GM12873 (cell line): ENCODE measurements around the gene MYOZ3.

Experiments used
- TF ChIP-seq, protein P1 (sequence below): IDR thresholded peaks from 2 replicates; pipeline ENCODE4 v1.5.1; 2012; ENCODE audit warnings: low read depth, mild to moderate bottlenecking, moderate library complexity, low read length, control low read depth; ENCODE audit not compliant: insufficient read depth; ENCODE audit errors: missing control alignments

MYOZ3 gene

DNA sequence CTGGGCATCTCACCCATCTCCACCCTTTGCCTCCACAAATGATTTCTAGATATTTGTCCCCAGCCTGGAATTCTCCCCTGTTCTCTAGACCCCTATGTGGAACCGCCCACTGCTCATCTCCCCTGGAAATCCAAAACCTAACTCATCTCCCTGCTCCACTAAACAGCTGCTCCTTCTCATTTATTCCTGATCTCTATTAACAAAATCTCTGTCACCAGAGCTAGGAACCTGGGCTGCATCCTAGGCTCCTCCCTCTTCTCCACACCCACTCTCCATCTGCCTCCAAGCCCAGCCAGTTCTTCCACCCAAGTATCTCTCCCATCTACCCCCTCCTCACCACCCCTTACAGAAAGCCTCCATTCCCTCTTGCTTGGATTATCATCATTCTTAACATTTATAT lies 44.5 kb upstream of the MYOZ3 start:
- TF ChIP-seq, protein P1, sequence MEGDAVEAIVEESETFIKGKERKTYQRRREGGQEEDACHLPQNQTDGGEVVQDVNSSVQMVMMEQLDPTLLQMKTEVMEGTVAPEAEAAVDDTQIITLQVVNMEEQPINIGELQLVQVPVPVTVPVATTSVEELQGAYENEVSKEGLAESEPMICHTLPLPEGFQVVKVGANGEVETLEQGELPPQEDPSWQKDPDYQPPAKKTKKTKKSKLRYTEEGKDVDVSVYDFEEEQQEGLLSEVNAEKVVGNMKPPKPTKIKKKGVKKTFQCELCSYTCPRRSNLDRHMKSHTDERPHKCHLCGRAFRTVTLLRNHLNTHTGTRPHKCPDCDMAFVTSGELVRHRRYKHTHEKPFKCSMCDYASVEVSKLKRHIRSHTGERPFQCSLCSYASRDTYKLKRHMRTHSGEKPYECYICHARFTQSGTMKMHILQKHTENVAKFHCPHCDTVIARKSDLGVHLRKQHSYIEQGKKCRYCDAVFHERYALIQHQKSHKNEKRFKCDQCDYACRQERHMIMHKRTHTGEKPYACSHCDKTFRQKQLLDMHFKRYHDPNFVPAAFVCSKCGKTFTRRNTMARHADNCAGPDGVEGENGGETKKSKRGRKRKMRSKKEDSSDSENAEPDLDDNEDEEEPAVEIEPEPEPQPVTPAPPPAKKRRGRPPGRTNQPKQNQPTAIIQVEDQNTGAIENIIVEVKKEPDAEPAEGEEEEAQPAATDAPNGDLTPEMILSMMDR = no peak

DNA sequence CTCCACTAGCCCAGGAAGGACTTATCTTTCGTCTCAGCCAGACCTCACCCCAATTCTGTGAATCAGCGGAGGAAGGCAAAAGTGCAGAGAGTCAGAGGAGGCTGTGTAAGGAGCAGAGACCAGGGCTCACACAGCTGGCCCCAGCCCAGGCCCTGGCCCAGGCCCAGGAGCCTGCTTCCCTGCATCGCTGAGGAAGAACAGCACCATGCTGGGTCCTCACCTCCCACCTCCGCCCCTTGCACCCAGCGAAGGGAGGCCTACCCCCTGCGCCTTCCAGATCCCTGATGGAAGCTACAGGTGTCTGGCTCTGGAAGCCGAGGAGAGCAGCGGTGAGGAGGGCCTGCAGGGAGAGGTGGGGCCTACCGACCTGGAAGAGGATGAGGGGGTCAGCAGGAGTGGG lies 42.9 kb upstream of the MYOZ3 start:
- TF ChIP-seq, protein P1 = no peak

DNA sequence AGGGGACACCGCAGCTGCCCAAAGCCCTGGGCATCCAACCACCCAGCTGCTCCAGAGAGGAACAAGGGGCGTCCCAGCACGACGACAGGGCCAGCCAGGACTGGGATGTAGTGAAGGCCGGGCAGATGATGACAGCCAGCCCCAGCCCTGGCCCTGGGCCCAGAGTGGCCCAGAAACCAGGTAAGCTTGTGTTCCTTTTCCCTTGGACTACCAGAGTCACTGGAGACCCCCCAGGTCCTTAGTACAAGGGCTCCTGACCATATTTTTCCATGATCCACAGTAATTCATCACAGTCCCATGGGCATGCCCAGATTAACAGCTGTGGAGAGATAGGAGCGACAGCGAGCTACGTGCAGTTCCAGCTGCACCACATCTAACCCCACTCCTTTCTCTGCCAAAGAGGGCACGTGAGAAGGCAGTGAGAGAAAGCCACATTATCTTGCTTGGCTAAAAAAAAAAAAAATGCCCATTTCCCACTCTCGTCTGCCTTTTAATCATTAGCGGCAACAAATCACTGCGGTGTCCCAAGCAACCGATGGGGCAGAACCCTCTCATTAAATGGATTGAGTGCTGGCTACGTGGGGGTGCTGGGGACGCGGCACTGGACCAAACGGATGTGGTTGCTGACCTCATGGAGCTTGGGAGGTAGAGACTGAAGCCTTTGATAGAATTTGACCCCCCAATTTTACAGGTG lies 42.3 kb upstream of the MYOZ3 start:
- TF ChIP-seq, protein P1 = no peak

DNA sequence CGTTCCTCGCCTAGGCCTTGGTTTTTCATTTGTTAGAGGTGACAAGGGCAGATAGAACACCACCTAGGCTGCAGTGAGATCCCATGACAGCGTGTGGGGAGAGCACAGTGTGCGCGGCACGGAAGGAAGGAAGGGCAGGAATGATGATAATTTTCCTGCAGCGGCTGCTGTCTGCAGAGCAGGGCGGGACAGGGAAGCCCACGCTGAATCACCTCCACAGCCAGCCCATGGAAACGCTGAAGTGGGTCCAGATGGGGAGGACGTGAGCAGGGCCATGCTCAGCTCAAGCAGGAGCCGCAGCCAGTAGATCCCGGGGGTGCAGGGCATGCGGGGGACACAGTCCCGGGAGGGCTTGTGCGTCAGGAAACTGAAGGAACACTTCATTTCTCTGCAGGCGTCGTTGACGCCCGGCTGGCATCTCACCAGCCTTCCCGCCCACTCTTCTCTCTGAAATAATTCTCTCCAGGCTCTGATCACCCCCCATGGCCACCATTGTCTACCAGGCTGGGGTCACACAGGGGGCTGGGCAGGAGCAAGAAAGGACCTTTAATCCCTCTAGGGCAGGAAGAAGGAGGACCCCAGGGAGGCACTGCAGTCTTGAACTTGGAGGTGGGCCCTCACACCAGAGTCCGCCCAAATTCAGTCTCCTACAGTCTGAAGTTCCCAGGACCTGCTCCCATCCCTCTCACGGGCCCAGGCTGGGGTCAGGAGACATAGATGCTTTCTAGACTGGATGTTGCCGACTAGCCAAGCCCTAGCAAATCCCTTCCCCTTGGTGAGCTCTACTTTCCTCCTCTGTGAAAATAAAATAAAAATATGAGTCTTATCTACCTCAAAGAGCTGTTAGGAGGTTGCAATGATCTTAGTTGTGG lies 41.5 kb upstream of the MYOZ3 start:
- TF ChIP-seq, protein P1 = no peak

DNA sequence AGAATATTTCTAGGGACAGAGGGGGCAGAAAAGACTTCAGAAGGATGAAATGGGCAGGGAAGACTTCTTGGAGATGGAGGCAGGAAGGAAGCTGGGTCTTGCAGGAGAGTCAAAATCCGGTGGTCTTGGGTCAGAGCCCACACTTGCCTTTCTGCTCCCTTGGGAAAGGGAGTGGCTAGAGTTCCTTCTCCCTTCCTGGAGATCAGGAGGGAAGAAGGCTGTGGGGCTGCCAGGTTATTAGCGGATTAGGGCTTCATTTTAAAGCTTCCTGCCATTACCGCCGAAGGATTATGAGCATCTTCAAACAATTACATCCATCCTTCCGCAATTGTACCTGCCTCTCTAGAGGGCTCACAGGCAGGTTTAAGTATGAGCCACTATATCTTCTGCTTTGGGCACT lies 39.8 kb upstream of the MYOZ3 start:
- TF ChIP-seq, protein P1 = no peak

DNA sequence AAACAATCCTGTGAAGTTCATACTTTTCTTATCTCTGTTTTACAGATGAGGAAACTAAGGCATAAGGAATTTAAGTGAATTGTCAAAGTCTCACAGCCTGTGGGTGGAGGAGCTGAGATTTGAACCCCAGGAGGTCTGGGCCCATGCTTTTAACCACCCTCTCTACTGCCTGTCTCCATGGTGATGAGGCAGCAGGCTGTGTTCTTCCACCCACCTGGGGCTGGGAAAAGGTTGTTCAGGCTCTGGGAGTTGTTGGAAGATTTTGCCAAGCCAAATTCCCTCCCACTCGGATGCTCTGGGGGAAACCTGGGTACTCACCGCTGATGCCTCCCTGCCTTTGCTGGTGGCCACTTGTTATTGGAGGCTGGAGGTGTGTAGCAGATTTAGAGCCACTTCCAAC lies 38.9 kb upstream of the MYOZ3 start:
- TF ChIP-seq, protein P1 = no peak

DNA sequence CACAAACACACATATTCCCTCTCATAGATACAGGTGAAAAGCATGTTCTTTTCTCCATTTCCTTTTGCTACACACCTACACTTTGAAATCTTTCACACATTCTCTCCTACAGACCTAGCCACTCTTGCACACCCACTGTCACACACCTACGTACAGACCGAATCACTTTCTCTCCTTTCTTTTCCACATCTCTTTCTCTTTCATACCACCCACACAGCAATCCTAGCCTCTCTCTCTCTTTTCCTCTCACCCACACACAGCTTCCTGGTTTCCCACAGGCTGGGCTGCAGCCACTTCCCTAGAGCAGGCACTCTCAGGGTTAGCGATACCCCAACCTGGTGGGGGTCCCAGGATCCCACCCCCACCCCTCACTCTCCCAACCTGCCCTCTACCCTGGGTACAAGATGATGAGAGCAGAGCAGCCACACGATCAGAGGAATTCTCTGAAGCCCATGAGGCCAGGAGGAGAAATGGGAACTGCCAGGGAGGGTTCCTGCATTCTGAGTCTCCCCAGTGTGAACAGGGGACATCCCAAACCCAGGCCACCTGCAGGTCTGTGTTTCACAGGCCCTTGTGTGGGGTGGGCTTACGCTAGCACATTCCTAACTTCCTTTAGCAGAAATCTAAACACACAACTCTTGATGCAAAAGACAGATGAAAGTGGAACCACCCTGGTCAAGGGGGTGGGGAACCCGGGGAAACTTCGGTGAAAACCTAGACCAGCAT lies 37.7 kb upstream of the MYOZ3 start:
- TF ChIP-seq, protein P1 = no peak
